GM23338 (cell line): ENCODE data around the gene LTBP4.

Source experiments
- CREB1 ChIP-seq: fragments of 250-450 bp; sonication (Bioruptor Pico); IDR thresholded peaks from 2 replicates; pipeline ENCODE4 v1.5.0; 2020; ENCODE audit warnings: low read depth, mild to moderate bottlenecking, moderate library complexity
- EZH2 ChIP-seq: fragments of 200-600 bp; sonication (generic); IDR thresholded peaks from one replicate; pipeline ENCODE4 v1.8.0; 2017; ENCODE audit warnings: antibody characterized with exemption, mild to moderate bottlenecking, low read depth; ENCODE audit not compliant: unreplicated experiment
- EZH2phosphoT487 ChIP-seq: fragments of 200-600 bp; sonication (generic); IDR thresholded peaks from one replicate; pipeline ENCODE4 v1.8.1; 2018; ENCODE audit warnings: antibody characterized with exemption; ENCODE audit not compliant: unreplicated experiment
- NANOG ChIP-seq: IDR thresholded peaks from 2 replicates; pipeline ENCODE4 v1.6.1; 2016; ENCODE audit warnings: antibody characterized with exemption, borderline replicate concordance
- POLR2AphosphoS5 ChIP-seq: IDR thresholded peaks from 2 replicates; pipeline ENCODE4 v1.6.1; 2016; ENCODE audit warnings: antibody characterized with exemption, low read depth
- STAT1 ChIP-seq: IDR thresholded peaks from one replicate; pipeline ENCODE4 v1.6.1; 2016; ENCODE audit warnings: antibody characterized with exemption; ENCODE audit not compliant: unreplicated experiment
- TF ChIP-seq, protein P1 (sequence below), 2 experiments: fragments of 200-600 bp in 1 of 2; sonication (generic) in 1 of 2; conservative IDR thresholded peaks; 2 replicates each; pipeline versions ENCODE4 v1.5.1 to v1.6.1; 2016 to 2017; ENCODE audit warnings: antibody characterized with exemption in 2 of 2, low read depth in 2 of 2, mild to moderate bottlenecking in 2 of 2, moderate library complexity in 1 of 2
- TF ChIP-seq, protein P2 (sequence below): IDR thresholded peaks from one replicate; pipeline ENCODE4 v1.6.1; 2018; ENCODE audit warnings: antibody characterized with exemption; ENCODE audit not compliant: unreplicated experiment

DNA sequence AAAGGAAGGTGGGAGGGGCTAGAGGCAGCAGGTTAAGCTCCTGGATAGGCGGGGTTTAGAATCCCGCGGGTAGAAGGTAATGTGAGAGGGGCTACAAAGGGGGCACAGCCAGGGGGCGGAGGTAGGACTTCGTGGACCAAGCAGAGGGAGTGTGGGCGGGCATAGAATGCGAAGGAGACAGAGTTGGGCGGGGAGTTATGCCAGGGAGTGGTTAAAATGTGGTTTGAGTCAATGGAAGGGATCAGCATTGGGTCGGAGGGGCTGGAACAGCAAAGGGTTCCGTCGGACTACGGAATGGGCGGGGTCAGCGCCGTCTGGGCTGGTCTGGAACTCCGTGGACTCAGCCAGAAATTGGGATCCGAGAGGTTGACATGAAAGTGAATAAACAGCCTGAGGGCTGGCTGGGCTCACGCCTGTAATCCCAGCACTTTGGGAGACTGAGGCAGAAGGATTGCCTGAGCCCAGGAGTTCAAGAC is 3.0 kb downstream of the LTBP4 start:
- TF ChIP-seq, protein P1, sequence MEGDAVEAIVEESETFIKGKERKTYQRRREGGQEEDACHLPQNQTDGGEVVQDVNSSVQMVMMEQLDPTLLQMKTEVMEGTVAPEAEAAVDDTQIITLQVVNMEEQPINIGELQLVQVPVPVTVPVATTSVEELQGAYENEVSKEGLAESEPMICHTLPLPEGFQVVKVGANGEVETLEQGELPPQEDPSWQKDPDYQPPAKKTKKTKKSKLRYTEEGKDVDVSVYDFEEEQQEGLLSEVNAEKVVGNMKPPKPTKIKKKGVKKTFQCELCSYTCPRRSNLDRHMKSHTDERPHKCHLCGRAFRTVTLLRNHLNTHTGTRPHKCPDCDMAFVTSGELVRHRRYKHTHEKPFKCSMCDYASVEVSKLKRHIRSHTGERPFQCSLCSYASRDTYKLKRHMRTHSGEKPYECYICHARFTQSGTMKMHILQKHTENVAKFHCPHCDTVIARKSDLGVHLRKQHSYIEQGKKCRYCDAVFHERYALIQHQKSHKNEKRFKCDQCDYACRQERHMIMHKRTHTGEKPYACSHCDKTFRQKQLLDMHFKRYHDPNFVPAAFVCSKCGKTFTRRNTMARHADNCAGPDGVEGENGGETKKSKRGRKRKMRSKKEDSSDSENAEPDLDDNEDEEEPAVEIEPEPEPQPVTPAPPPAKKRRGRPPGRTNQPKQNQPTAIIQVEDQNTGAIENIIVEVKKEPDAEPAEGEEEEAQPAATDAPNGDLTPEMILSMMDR (conservative IDR thresholded peaks at IDR 0.05; ENCODE audit: low read depth in 2 of 2) = no peak
- TF ChIP-seq, protein P2, sequence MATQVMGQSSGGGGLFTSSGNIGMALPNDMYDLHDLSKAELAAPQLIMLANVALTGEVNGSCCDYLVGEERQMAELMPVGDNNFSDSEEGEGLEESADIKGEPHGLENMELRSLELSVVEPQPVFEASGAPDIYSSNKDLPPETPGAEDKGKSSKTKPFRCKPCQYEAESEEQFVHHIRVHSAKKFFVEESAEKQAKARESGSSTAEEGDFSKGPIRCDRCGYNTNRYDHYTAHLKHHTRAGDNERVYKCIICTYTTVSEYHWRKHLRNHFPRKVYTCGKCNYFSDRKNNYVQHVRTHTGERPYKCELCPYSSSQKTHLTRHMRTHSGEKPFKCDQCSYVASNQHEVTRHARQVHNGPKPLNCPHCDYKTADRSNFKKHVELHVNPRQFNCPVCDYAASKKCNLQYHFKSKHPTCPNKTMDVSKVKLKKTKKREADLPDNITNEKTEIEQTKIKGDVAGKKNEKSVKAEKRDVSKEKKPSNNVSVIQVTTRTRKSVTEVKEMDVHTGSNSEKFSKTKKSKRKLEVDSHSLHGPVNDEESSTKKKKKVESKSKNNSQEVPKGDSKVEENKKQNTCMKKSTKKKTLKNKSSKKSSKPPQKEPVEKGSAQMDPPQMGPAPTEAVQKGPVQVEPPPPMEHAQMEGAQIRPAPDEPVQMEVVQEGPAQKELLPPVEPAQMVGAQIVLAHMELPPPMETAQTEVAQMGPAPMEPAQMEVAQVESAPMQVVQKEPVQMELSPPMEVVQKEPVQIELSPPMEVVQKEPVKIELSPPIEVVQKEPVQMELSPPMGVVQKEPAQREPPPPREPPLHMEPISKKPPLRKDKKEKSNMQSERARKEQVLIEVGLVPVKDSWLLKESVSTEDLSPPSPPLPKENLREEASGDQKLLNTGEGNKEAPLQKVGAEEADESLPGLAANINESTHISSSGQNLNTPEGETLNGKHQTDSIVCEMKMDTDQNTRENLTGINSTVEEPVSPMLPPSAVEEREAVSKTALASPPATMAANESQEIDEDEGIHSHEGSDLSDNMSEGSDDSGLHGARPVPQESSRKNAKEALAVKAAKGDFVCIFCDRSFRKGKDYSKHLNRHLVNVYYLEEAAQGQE = no peak
- TF ChIP-seq POLR2AphosphoS5 = no peak; the same call in 1 of the 2 replicates
- no peak for TF ChIP-seq EZH2
- TF ChIP-seq EZH2phosphoT487 = no peak
- TF ChIP-seq CREB1 (CRISPR knock-in tag) = 0 out of 2 replicates have a peak, but pooled peaks have one; percentile 40
- no peak for TF ChIP-seq NANOG
- no peak for TF ChIP-seq STAT1
